HL-60 (cell line): Measurements from ENCODE around the gene EYA3.

Source experiments
- CTCF ChIP-seq: IDR thresholded peaks from one replicate; pipeline ENCODE4 v1.5.1; 2011; ENCODE audit warnings: low read length, control low read depth, inconsistent platforms; ENCODE audit not compliant: insufficient read depth
- GABPA ChIP-seq: IDR thresholded peaks from 2 replicates; pipeline ENCODE4 v1.6.1; 2012; ENCODE audit warnings: low read depth
- POLR2AphosphoS5 ChIP-seq: IDR thresholded peaks from 2 replicates; pipeline ENCODE4 v1.6.1; 2012; ENCODE audit warnings: low read depth
- SPI1 ChIP-seq: IDR thresholded peaks from 2 replicates; pipeline ENCODE4 v1.6.1; 2012; ENCODE audit warnings: low read depth, mild to moderate bottlenecking, borderline replicate concordance

- TF ChIP-seq CTCF: no peak
- TF ChIP-seq POLR2AphosphoS5: no peak
- no peak for TF ChIP-seq SPI1
- no peak for TF ChIP-seq GABPA
Measured at GRCh38 chr1:27958513-27958912, 129.9 kb downstream of the EYA3 start.
